H7 (cell line): ENCODE measurements around the gene LRRC70. TPM values are rescaled to one million over a fixed set of nuclear protein-coding genes. Genes with fewer than 3 reads are reported as not detected.

ENCODE experiments used
- DNase-seq: peaks from one replicate; pipeline ENCODE4 v3.0.0; 2012
- H3K27me3 ChIP-seq: 2 replicates; pipeline ENCODE4 v1.6.0; 2011; ENCODE audit warnings: mild to moderate bottlenecking, low read length; ENCODE audit not compliant: control insufficient read depth, insufficient read depth
- H3K36me3 ChIP-seq: replicated peaks from 2 replicates; pipeline ENCODE4 v1.5.1; 2011; ENCODE audit warnings: low read length; ENCODE audit not compliant: control insufficient read depth, insufficient read depth
- H3K4me3 ChIP-seq: 2 replicates; pipeline ENCODE4 v1.5.1; 2011; ENCODE audit warnings: low read depth, mild to moderate bottlenecking, control low read depth, low read length, moderate library complexity; ENCODE audit not compliant: insufficient read depth
- total RNA-seq: library from RNA; depleted of rRNA; stranded (reverse); fragments of >200 nt; shearing (Covaris generic); gene quantifications from 2 replicates; pipeline ENCODE4 v1.2.3, GENCODE V29; 2014

The LRRC70 gene
- total RNA-seq, 1 experiment from 2014 or later = 0.55 TPM

DNA sequence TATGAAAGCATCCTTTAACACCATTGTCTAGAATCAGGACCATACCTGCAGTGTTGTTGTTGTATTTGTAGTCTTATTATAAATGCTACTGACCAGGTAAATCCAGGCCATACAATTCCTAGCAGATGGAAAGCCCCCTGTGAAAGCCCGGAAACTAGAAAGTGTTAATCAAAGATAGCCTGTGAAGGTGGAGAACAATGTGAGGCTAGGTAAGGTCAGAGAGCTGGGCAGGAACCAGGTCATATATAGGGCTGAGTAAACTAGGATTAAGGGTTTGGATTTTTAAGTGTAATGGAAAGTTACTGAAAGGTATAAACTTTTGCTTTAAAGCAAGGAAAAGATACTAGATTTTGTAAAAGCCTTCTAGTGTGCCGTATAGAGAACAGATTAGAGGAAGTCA lies 6.7 kb downstream of the LRRC70 start:
- Histone ChIP-seq H3K36me3 (no peaks in the 10 kb centered on the region), H3K4me3 (no peak overlapping the region), H3K27me3 (no peaks in the 10 kb centered on the region)
- no peak for DNase-seq

DNA sequence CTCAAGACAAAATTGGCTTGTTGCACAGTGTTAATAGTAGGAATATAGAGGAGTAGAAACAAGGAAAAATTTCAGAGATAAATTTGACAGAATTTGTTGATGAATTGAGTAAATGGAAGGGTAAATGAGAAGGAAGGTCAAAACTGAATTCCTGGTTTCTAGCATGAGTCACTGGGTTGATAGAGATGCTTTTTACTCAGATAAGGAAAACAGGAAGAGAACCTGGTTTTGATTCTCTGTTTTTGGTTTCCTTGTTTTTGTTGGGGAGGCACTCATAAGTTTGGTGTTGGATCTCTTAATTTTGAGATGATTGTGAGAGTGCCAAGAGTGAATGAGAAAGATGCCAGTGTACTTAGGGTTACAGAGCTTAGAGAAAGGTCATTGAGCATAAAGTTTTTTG lies 7.1 kb downstream of the LRRC70 start:
- Histone ChIP-seq H3K27me3 (no peaks in the 10 kb centered on the region), H3K4me3 (no peak overlapping the region), H3K36me3 (no peaks in the 10 kb centered on the region)
- DNase-seq = no peak

DNA sequence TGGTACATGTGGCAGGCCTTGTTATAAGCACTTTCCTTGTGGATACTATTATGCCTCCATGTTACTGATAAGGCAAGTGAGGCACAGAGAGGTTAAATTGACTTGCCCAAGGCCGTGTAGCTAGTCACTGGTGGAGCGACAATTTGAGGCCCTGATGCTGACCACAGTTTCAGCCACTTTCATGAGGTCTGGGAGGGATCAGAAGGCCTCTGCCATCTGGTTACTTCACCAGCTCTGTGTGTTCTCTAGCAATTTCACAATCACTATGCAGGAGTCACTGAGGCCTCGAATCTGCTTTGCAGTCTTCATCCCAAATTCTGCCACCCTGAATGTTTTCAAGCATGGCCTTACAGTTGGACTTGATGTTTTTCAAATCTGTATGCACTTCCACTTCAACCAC lies 9.1 kb downstream of the LRRC70 start:
- no peaks in the 10 kb centered on the region for H3K27me3 ChIP-seq

DNA sequence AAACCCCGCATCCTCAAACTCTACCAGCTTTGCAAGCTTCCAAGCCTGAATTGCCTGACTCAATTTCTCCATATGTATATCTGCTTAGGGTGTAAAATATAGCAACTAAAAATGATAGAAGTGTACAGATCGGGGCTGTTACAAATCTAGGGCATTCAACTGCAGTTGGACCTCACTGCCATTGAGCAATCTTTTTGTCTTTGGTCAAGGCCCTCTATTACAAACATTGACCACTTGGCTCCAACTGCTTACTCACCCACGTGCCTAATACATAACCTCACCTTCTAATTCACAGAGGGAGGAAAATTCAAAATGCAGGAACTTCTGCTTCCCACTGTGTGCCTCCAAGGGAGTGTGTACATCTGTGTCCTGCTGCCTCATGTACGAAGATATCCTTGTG lies 10.0 kb downstream of the LRRC70 start:
- no peaks in the 10 kb centered on the region for H3K36me3 ChIP-seq
- H3K4me3 ChIP-seq = no peak overlapping the region
- no peaks in the 10 kb centered on the region for H3K27me3 ChIP-seq
- DNase-seq = no peak

More for the DNA sequence above, 9.1 kb downstream of the LRRC70 start:
- no peaks in the 10 kb centered on the region for H3K36me3 ChIP-seq
- H3K4me3 ChIP-seq = no peak overlapping the region
- no peak for DNase-seq

GRCh38 chr5:62589504-62589903 lies 10.9 kb downstream of the LRRC70 start:
- DNase-seq = no peak
- Histone ChIP-seq H3K36me3 (no peaks in the 10 kb centered on the region), H3K27me3 (no peaks in the 10 kb centered on the region), H3K4me3 (no peak overlapping the region)

- Histone ChIP-seq H3K36me3 (no peaks in the 10 kb centered on the region), H3K27me3 (no peaks in the 10 kb centered on the region), H3K4me3 (no peak overlapping the region)
- DNase-seq = no peak
Measured at GRCh38 chr5:62590387-62590786, 11.8 kb downstream of the LRRC70 start.

DNA sequence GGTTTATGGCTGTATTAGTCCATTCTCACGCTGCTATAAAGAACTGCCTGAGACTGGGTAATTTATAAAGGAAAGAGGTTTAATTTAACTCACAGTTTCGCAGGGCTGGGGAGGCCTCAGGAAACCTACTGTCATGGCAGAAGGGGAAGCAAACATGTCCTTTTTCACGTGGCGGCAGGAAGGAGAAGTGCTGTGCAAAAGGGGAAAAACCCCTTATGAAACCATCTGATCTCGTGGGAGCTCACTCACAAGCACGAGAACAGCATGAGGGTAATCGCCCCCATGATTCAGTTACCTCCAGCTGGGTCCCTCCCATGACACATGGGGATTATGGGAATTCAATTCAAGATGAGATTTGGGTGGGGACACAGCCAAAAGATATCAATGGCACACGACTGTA lies 13.9 kb downstream of the LRRC70 start:
- Histone ChIP-seq H3K36me3 (no peaks in the 10 kb centered on the region), H3K4me3 (no peak overlapping the region), H3K27me3 (no peaks in the 10 kb centered on the region)
- no peak for DNase-seq

DNA sequence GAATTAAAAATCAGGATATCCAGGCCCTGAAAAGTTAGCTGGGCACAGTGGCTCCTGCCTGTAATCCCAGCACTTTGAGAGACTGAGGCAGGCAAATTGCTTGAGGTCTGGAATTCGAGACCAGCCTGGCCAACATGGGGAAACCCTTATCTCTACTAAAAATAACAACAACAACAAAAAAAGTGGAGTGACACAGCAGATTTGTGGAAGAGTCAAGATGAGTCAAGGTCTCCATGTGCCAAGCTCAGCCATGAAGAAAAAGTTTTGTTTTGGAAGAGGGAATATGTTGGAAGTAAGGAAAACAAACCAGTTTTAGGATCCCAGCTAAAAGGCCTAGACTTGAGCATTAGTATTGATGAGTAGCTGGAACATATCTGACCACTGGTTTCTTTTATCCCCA lies 14.7 kb downstream of the LRRC70 start:
- Histone ChIP-seq H3K4me3 (no peak overlapping the region), H3K27me3 (no peaks in the 10 kb centered on the region), H3K36me3 (no peaks in the 10 kb centered on the region)
- no peak for DNase-seq

- Histone ChIP-seq H3K4me3 (no peak overlapping the region), H3K36me3 (no peaks in the 10 kb centered on the region), H3K27me3 (no peaks in the 10 kb centered on the region)
- DNase-seq = no peak
Measured at GRCh38 chr5:62594364-62594984, 15.9 kb downstream of the LRRC70 start.

- H3K36me3 ChIP-seq = no peaks in the 10 kb centered on the region
- no peaks in the 10 kb centered on the region for H3K27me3 ChIP-seq
- H3K4me3 ChIP-seq = no peak overlapping the region
- DNase-seq = no peak
Measured at GRCh38 chr5:62596096-62596495, 17.5 kb downstream of the LRRC70 start.

DNA sequence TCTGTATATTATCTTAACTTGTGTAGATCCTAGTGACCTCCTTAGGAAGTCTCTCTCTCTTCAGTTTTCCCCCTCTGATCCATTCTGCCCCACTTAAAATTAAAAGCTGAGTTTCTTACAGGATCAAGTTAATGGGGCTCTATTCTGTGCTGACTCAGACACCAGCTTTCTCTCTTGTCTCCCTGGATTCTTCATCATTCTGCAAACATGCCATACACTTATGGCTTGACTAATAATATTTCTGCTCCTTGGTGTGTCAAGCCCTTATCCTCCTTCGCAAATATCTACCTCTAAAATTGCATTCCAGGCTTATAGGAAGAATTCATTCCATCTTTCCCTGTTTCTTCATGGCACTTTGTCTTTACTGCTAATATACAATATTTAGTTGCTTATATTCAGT lies 18.1 kb downstream of the LRRC70 start:
- no peak for DNase-seq
- Histone ChIP-seq H3K27me3 (no peaks in the 10 kb centered on the region), H3K36me3 (no peaks in the 10 kb centered on the region), H3K4me3 (no peak overlapping the region)

DNA sequence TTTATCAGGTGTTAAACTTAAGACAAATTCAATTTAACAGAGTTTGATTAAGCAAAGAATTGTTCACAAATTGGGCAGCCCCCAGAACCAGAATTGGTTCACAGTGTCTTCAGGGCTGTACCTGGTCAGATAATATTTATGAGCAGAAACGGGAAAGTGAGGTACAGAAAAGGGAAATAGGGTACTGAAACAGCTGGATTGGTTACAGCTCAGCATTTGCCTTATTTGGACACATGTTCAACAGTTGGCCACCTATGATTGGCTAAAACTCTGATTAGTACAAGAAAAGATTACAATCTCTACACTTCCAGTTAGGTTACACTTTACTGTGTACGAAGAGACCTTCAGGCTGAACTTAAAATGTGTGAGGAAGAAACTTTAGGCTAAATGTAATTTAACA lies 18.7 kb downstream of the LRRC70 start:
- Histone ChIP-seq H3K4me3 (no peak overlapping the region), H3K27me3 (no peaks in the 10 kb centered on the region), H3K36me3 (no peaks in the 10 kb centered on the region)
- no peak for DNase-seq

DNA sequence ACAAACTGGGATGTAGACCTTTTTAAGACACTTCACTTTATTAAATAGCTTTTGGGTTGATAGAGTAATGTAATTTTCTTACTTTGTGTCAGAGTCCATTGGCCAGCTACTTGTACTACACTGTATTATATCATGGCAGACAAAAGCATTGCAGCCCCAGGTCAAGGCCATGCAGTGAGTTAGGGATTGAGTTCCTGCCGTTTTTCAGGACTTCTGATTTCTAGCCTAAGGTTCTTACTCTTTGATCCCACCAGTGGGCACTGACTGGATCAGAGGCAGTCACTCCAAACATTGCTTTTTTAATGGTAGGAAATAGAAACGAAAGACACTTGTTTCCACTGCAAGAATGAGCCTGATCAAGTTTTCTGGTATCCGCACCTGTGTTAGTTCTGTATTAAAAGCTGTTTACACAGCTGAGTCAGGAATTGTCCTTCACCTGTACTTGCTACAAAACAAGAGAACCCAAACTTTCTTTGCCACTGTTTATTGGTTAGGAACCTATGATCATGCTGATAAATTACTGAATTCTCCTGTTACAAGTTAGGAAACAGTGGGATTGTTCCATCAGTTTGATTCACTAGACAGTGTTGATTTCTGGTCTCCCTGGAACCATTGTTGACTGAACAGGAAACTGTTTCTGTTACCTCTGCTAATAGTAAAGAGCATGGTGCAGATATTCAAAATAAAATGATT lies 22.1 kb downstream of the LRRC70 start:
- no peak for DNase-seq
- H3K27me3 ChIP-seq = no peaks in the 10 kb centered on the region
- H3K36me3 ChIP-seq = no peaks in the 10 kb centered on the region
- no peak overlapping the region for H3K4me3 ChIP-seq

DNA sequence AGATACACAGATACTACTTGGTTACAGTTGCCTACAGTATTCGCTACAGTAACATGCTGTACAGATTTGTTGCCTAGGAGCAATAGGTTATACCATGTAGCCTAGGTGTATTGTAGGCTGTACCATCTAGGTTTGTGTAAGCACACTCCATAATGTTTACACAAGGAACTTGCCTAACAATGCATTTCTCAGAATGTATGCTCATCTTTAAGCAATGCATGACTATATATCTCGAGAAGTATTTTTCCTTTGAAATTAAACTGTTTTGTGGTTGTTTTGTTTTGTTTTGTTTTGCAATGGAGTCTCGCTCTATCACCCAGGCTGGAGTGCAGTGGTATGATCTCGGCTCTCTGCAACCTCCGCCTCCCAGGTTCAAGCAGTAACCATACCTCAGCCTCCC lies 25.3 kb downstream of the LRRC70 start:
- H3K36me3 ChIP-seq = no peaks in the 10 kb centered on the region
- H3K4me3 ChIP-seq = no peak overlapping the region
- DNase-seq = no peak
- H3K27me3 ChIP-seq = no peaks in the 10 kb centered on the region

GRCh38 chr5:62605638-62606037 lies 27.0 kb downstream of the LRRC70 start:
- no peak for DNase-seq
- Histone ChIP-seq H3K27me3 (no peaks in the 10 kb centered on the region), H3K36me3 (no peaks in the 10 kb centered on the region), H3K4me3 (no peak overlapping the region)
